Measurements from ENCODE around the gene TTC7B.

TTC7B gene

GRCh38 chr14:90576581-90576980, 239.6 kb downstream of the TTC7B start:
- Histone ChIP-seq H4K91ac (ENCODE audit: low read depth, low read length, poor library complexity) (no peak overlapping the region), H2BK15ac (ENCODE audit: low read length) (no peak overlapping the region), H3K14ac (ENCODE audit: low read length) (no peak overlapping the region), H2AK5ac (ENCODE audit: low read depth, low read length) (no peak overlapping the region), H3K27me3 (ENCODE audit: control insufficient read depth in 3 of 3, insufficient read depth in 3 of 3, low read depth in 1 of 3, low read length in 3 of 3) (no peaks in the 10 kb centered on the region), H3K4me3 (ENCODE audit: low read length in 2 of 2) (no peak overlapping the region), H3K9ac (ENCODE audit: low read depth, low read length, poor library complexity) (no peak overlapping the region), H2BK5ac (ENCODE audit: low read length) (no peak overlapping the region), H4K8ac (ENCODE audit: low read depth, low read length) (no peak overlapping the region), H3K27ac (replicated peaks; ENCODE audit: low read length) (no peak overlapping the region), H3K4ac (ENCODE audit: low read length) (no peak overlapping the region), H3K4me1 (ENCODE audit: control insufficient read depth in 2 of 2, insufficient read depth in 1 of 2, low read depth in 1 of 2, low read length in 2 of 2) (peaks cover 17 to 21% of the 10 kb centered on the region in 2 donors), H3K36me3 (replicated peaks in 1 of 2; ENCODE audit: control insufficient read depth in 2 of 2, insufficient read depth in 2 of 2, low read length in 2 of 2) (peaks cover 0 to 14% of the 10 kb centered on the region in 2 donors), H2BK12ac (ENCODE audit: low read length) (no peak overlapping the region), H2BK120ac (ENCODE audit: low read depth, low read length) (no peak overlapping the region), H3K18ac (ENCODE audit: low read length) (no peak overlapping the region), H3K79me1 (ENCODE audit: low read depth, low read length) (no peaks in the 10 kb centered on the region), H3K4me2 (ENCODE audit: insufficient read depth, low read length, poor library complexity, severe bottlenecking) (no peak overlapping the region), H2AFZ (ENCODE audit: low read length) (no peak overlapping the region), H3K23ac (ENCODE audit: low read depth, low read length, poor library complexity) (no peak overlapping the region), H3K9me3 (replicated peaks in 1 of 2; ENCODE audit: control insufficient read depth in 2 of 2, insufficient read depth in 1 of 2, low read depth in 1 of 2, low read length in 2 of 2) (no peaks in the 10 kb centered on the region)
- DNase-seq (ENCODE audit: low spot score), result no peak
- no CpG with 5 or more reads among the region's 2 CpGs for WGBS, 2 donors (ENCODE audit: extremely low coverage in 2 of 2, insufficient read length in 2 of 2, insufficient replicate concordance in 1 of 2)

GRCh38 chr14:90575781-90576180, 240.4 kb downstream of the TTC7B start:
- no peak overlapping the region for H2BK12ac ChIP-seq (ENCODE audit: low read length)
- no peaks in the 10 kb centered on the region for H3K79me1 ChIP-seq (ENCODE audit: low read depth, low read length)
- no peak overlapping the region for H3K9ac ChIP-seq (ENCODE audit: low read depth, low read length, poor library complexity)
- no peak overlapping the region for H3K4me3 ChIP-seq (ENCODE audit: low read length in 2 of 2)
- no peak overlapping the region for H2AK5ac ChIP-seq (ENCODE audit: low read depth, low read length)
- peaks cover 0 to 14% of the 10 kb centered on the region in 2 donors for H3K36me3 ChIP-seq (replicated peaks in 1 of 2; ENCODE audit: control insufficient read depth in 2 of 2, insufficient read depth in 2 of 2, low read length in 2 of 2)
- no peak overlapping the region for H3K23ac ChIP-seq (ENCODE audit: low read depth, low read length, poor library complexity)
- no peaks in the 10 kb centered on the region for H3K27me3 ChIP-seq (ENCODE audit: control insufficient read depth in 3 of 3, insufficient read depth in 3 of 3, low read depth in 1 of 3, low read length in 3 of 3)
- no peaks in the 10 kb centered on the region for H3K9me3 ChIP-seq (replicated peaks in 1 of 2; ENCODE audit: control insufficient read depth in 2 of 2, insufficient read depth in 1 of 2, low read depth in 1 of 2, low read length in 2 of 2)
- H3K14ac ChIP-seq (ENCODE audit: low read length), result no peak overlapping the region
- H2BK120ac ChIP-seq (ENCODE audit: low read depth, low read length), result no peak overlapping the region
- H2BK5ac ChIP-seq (ENCODE audit: low read length), result no peak overlapping the region
- DNase-seq (ENCODE audit: low spot score), result no peak
- H3K27ac ChIP-seq (replicated peaks; ENCODE audit: low read length), result no peak overlapping the region
- no peak overlapping the region for H3K4ac ChIP-seq (ENCODE audit: low read length)
- H4K91ac ChIP-seq (ENCODE audit: low read depth, low read length, poor library complexity), result no peak overlapping the region
- H3K18ac ChIP-seq (ENCODE audit: low read length), result no peak overlapping the region
- H2BK15ac ChIP-seq (ENCODE audit: low read length), result no peak overlapping the region
- H2AFZ ChIP-seq (ENCODE audit: low read length), result no peak overlapping the region
- no CpG with 5 or more reads among the region's 7 CpGs for whole genome bisulfite sequencing, 2 donors (ENCODE audit: extremely low coverage in 2 of 2, insufficient read length in 2 of 2, insufficient replicate concordance in 1 of 2)
- no peak overlapping the region for H4K8ac ChIP-seq (ENCODE audit: low read depth, low read length)
- H3K4me1 ChIP-seq (ENCODE audit: control insufficient read depth in 2 of 2, insufficient read depth in 1 of 2, low read depth in 1 of 2, low read length in 2 of 2), result peaks cover 12 to 18% of the 10 kb centered on the region in 2 donors
- H3K4me2 ChIP-seq (ENCODE audit: insufficient read depth, low read length, poor library complexity, severe bottlenecking), result no peak overlapping the region

- WGBS, 2 donors (ENCODE audit: extremely low coverage in 2 of 2, insufficient read length in 2 of 2, insufficient replicate concordance in 1 of 2), result no CpG with 5 or more reads among the region's 5 CpGs
- no peak overlapping the region for H3K4ac ChIP-seq (ENCODE audit: low read length)
- no peak overlapping the region for H3K4me2 ChIP-seq (ENCODE audit: insufficient read depth, low read length, poor library complexity, severe bottlenecking)
- DNase-seq (ENCODE audit: low spot score), result no peak
- peak overlapping the region; percentile 20 for H2AK5ac ChIP-seq (ENCODE audit: low read depth, low read length)
- peak overlapping the region; percentile 1 for H4K8ac ChIP-seq (ENCODE audit: low read depth, low read length)
- H2BK15ac ChIP-seq (ENCODE audit: low read length), result no peak overlapping the region
- H3K18ac ChIP-seq (ENCODE audit: low read length), result no peak overlapping the region
- H3K36me3 ChIP-seq (replicated peaks in 1 of 2; ENCODE audit: control insufficient read depth in 2 of 2, insufficient read depth in 2 of 2, low read length in 2 of 2), result peaks cover 0 to 14% of the 10 kb centered on the region in 2 donors
- no peak overlapping the region for H4K91ac ChIP-seq (ENCODE audit: low read depth, low read length, poor library complexity)
- H3K9me3 ChIP-seq (replicated peaks in 1 of 2; ENCODE audit: control insufficient read depth in 2 of 2, insufficient read depth in 1 of 2, low read depth in 1 of 2, low read length in 2 of 2), result peaks cover 0 to 3% of the 10 kb centered on the region in 2 donors
- H3K79me1 ChIP-seq (ENCODE audit: low read depth, low read length), result no peaks in the 10 kb centered on the region
- no peak overlapping the region for H2BK5ac ChIP-seq (ENCODE audit: low read length)
- H3K14ac ChIP-seq (ENCODE audit: low read length), result no peak overlapping the region
- no peak overlapping the region for H3K4me3 ChIP-seq (ENCODE audit: low read length in 2 of 2)
- no peak overlapping the region for H3K27ac ChIP-seq (replicated peaks; ENCODE audit: low read length)
- H2BK120ac ChIP-seq (ENCODE audit: low read depth, low read length), result no peak overlapping the region
- H3K23ac ChIP-seq (ENCODE audit: low read depth, low read length, poor library complexity), result no peak overlapping the region
- H3K4me1 ChIP-seq (ENCODE audit: control insufficient read depth in 2 of 2, insufficient read depth in 1 of 2, low read depth in 1 of 2, low read length in 2 of 2), result peaks cover 8 to 16% of the 10 kb centered on the region in 2 donors
- H2AFZ ChIP-seq (ENCODE audit: low read length), result no peak overlapping the region
- no peak overlapping the region for H2BK12ac ChIP-seq (ENCODE audit: low read length)
- H3K9ac ChIP-seq (ENCODE audit: low read depth, low read length, poor library complexity), result no peak overlapping the region
- no peaks in the 10 kb centered on the region for H3K27me3 ChIP-seq (ENCODE audit: control insufficient read depth in 3 of 3, insufficient read depth in 3 of 3, low read depth in 1 of 3, low read length in 3 of 3)
Measured at GRCh38 chr14:90575336-90575735, 240.9 kb downstream of the TTC7B start.

- no CpG with 5 or more reads among the region's 13 CpGs for whole genome bisulfite sequencing, 2 donors (ENCODE audit: extremely low coverage in 2 of 2, insufficient read length in 2 of 2, insufficient replicate concordance in 1 of 2)
- peak overlapping the region; percentile 45 for H4K8ac ChIP-seq (ENCODE audit: low read depth, low read length)
Measured at GRCh38 chr14:90574188-90575131, 241.8 kb downstream of the TTC7B start.

More at GRCh38 chr14:90574188-90575131, 241.8 kb downstream of the TTC7B start:
- Histone ChIP-seq H3K9me3 (replicated peaks in 1 of 2; ENCODE audit: control insufficient read depth in 2 of 2, insufficient read depth in 1 of 2, low read depth in 1 of 2, low read length in 2 of 2) (peaks cover 0 to 3% of the 10 kb centered on the region in 2 donors), H3K4me3 (ENCODE audit: low read length in 2 of 2) (no peak overlapping the region), H3K4ac (ENCODE audit: low read length) (no peak overlapping the region), H3K4me2 (ENCODE audit: insufficient read depth, low read length, poor library complexity, severe bottlenecking) (no peak overlapping the region), H3K14ac (ENCODE audit: low read length) (no peak overlapping the region), H3K27me3 (ENCODE audit: control insufficient read depth in 3 of 3, insufficient read depth in 3 of 3, low read depth in 1 of 3, low read length in 3 of 3) (no peaks in the 10 kb centered on the region), H3K9ac (ENCODE audit: low read depth, low read length, poor library complexity) (no peak overlapping the region), H3K4me1 (ENCODE audit: control insufficient read depth in 2 of 2, insufficient read depth in 1 of 2, low read depth in 1 of 2, low read length in 2 of 2) (peaks cover 10 to 16% of the 10 kb centered on the region in 2 donors), H4K91ac (ENCODE audit: low read depth, low read length, poor library complexity) (no peak overlapping the region), H3K27ac (replicated peaks; ENCODE audit: low read length) (no peak overlapping the region), H2AK5ac (ENCODE audit: low read depth, low read length) (no peak overlapping the region), H2BK5ac (ENCODE audit: low read length) (no peak overlapping the region), H2BK15ac (ENCODE audit: low read length) (no peak overlapping the region), H3K18ac (ENCODE audit: low read length) (no peak overlapping the region), H3K36me3 (replicated peaks in 1 of 2; ENCODE audit: control insufficient read depth in 2 of 2, insufficient read depth in 2 of 2, low read length in 2 of 2) (peaks cover 0 to 14% of the 10 kb centered on the region in 2 donors), H2BK120ac (ENCODE audit: low read depth, low read length) (no peak overlapping the region), H3K23ac (ENCODE audit: low read depth, low read length, poor library complexity) (no peak overlapping the region), H3K79me1 (ENCODE audit: low read depth, low read length) (no peaks in the 10 kb centered on the region), H2AFZ (ENCODE audit: low read length) (no peak overlapping the region), H2BK12ac (ENCODE audit: low read length) (no peak overlapping the region)
- no peak for DNase-seq (ENCODE audit: low spot score)
